Inflammatory macrophage treated with lipopolysaccharide for 1 hour (primary cell): ENCODE measurements around the gene USP3.

Source experiments
- DNase-seq, 2 donors: peaks; one replicate each; pipeline ENCODE4 v3.0.0-alpha.2; 2020 to 2022

USP3 gene

DNA sequence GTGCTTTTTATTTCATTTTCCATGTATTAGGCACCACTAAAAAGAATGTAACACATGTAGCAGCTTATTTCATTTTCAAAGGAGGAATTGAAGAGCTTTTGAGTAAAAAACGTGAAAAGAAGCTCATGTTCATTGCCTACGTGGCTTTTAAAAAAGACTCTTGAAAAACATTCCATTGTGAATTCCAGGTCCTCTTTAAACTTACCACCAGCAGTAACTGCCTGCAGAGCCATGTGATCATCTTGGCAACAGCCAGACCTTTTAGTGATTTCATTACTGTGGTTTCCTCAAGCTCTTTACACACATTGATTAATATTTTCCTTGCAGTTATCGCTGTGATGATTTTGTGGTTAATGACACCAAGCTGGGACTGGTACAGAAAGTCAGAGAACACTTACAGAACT lies 49.0 kb downstream of the USP3 start:
- DNase-seq: peak; percentile 25 to 61

DNA sequence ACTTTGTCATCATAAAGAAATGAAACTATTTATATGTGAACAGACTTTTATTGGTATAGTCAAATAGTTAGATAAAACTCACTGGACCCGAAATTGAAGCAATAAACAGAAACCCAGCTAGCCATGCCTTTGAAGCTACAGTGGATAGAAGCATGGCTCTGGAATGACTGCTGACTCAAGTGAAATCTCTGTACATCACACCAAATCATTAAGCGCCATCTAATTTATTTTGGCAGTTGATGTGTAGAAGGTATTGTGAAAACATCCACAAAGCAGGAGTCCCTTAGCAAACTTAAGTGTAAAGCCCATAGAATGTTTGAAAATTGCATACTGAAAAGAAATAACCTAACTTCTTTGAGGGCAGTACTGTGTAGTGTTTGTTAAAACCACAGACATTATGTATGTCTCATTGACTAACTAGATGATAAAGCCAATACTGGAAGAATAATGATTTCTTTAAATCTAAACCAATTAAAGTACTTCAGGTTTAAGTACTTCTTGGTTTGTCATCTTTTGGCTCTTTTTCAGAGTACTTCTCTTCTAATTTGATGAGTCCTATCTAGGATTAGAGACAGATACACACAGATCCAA lies 50.0 kb downstream of the USP3 start:
- DNase-seq: no peak

DNA sequence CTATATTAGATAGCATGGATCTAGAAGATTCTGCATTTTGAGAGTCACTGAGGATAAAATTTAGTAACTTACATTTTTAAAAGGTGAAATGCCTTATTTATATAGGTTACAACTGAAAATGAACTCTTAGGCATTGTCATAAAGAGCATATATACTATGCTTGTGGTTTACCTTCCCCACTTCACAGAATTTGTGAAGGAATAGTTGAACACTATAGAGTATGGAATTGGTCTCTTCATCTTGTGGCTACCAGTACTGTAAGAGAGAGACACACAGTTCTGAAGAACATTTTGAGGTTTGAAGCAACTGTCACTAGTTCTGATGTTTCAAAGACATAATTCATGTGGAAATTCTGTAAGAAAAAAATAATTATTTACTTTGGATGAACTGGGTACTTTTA lies 51.1 kb downstream of the USP3 start:
- no peak for DNase-seq

DNA sequence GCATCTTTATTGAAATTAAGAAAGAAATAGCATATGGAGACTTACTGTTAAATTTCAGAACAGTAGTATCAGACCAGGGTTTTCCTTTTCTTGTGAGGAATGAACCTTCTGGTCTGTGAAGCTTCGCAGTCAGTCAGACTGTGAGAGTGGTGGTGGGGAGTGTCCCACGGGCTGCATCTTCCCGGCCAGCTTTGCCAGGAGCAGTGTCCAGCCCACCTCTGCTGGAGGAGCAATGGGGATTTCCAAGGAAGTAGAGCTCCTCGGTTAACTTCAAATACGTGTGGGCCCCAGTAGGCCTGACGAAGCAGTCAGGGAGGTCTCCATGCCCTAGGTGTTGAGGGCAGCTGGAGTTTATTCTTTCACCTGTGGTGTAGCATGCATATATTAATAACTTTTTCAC lies 51.9 kb downstream of the USP3 start:
- DNase-seq: no peak

DNA sequence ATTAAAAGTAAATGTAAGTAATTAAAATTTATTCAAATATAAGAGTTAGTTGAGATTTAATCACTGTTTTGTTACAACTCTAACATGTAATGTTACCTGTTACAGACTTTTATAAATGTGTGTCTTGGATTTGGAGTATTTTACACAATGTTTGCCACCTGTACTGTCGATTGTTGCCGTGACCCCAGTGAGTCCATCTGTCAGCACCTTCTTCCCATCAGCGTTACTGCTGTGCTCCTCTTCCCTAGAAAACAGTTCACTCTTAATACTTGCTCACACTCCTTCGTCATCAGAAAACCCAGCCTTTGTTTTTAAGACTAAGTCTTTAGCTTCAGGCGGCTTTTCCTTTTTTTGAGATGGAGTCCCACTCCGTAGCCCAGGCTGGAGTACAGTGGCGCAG lies 52.3 kb downstream of the USP3 start:
- no peak for DNase-seq

DNA sequence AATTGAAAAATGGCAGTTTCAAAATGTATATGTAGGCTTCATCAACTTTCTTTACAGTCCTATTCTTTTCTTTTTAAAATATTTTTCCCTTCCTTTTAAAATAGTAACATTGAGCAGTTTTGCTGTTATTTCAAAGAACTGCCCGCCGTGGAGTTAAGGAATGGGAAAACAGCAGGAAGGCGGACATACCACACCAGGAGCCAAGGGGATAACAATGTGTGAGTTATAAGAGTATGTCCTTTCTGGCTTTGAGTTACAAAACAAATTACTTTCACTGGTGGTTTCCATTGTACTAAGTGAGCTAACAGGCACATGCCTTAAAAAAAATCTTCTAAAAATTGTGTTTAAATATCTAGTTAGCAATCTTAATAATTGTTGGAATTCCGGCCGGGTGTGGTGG lies 55.4 kb downstream of the USP3 start:
- DNase-seq: no peak

DNA sequence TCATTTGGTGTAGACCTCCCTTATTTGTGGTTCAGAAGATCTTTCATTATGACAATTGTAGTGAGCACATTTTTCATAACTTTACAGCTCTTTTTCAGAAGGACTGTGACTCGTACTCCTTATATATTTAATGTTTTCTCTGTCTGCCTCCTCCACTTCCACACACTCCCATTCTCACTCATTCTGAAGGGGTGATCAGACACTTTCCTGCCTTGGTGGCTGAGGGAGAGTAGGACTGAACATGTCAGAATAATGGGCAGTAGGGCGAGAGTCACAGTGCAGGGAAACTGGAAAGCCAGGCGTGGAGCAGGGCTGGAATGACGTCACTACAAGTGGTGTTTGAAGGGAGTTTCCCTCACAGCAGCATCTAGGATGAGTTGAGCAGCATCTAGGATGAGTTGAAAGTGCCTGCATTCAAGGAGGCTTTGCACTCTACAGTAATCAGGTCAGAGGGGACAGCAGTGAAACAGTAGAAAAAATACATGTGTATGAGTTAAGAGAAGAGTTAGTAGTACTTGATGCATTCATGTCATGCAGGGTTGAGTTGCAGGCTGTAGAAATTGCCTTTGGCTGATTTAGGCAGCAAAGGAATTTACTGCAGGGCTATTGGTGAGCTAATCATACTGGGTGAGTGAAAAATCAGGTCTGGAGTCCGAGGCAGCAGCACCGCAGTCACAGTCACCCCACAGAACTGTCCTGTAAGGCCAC lies 56.5 kb downstream of the USP3 start:
- no peak for DNase-seq

DNA sequence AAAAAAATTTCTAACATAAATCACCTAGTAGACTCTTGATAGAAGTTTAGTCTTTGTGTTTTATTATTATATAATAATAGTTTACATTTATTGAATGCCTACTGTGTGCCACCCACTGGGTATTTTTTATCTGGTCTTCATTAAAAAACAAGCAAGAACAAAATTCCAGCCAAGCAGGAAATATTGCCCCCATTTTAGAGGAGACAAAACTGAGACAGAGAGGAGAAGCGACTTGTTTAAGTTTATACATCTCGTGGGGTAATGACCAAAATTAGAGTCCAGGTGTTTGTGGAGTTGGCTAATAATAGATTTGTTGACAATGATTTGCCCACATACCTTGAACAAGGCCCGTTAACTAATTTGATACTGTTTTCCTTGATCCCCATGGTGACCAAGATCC lies 59.7 kb downstream of the USP3 start:
- no peak for DNase-seq

DNA sequence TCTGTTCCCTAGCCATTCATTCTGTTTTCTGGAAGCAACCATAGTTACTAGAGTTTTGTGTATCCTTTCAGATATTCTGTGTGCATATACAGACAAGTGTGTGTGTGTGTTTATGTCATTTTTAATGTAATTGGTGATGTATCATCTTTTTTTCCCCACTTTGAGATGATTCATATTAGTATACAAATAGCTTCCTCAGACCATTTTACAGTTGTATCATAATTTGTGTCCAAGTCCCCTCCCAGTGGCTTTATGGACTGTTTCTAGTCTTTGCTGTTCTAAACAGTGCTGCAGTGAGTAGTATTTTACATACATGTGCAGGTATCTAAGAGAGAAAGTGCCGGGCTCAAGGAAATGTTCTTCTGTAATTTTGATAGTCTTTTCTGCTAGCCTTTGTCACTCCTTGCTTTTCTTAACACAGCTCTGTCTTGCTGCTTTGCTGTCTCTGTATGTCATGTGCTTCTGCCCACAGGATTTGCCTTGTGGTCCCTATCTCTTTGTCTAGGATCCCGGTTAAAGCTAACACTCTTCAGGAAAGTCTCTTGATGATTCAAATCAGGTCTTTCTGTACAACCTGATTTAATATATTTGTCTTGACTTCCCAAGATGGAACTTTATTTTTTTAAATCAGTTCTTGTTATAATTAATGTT lies 61.3 kb downstream of the USP3 start:
- DNase-seq: peak in 1 of 2 donors; percentile 23

DNA sequence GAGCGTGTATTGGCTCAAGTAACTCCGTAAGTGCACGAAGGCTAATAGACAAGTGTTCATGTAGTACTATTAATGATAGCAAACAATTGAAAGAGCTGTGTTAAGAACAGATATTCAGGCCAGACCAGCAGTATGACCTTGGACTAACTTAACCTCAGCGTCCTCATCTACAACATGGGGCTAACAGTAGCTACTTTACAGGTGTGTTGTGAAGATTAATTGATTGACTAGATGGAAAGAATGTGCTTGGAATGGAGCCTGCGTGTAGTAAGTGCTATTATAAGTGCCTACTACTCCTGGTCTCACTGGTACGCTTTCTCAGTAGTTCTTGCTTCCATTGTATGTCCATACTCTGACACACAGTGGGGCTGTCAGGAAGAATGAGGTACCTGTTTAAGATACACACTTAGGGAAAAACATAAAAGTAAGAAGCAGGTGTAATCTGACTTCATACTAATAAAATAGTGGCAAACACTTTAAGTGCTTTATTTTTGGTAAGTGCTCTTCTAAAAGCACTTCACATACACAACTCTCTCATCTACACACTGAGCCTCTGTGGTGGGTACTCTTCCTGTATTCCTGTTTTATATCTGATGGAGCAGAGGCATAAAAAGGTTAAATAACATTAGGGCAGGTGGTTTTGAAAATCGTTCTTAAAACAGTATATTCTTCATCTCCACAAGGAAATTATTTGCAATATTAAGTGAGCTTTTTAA lies 68.5 kb downstream of the USP3 start:
- DNase-seq: no peak

DNA sequence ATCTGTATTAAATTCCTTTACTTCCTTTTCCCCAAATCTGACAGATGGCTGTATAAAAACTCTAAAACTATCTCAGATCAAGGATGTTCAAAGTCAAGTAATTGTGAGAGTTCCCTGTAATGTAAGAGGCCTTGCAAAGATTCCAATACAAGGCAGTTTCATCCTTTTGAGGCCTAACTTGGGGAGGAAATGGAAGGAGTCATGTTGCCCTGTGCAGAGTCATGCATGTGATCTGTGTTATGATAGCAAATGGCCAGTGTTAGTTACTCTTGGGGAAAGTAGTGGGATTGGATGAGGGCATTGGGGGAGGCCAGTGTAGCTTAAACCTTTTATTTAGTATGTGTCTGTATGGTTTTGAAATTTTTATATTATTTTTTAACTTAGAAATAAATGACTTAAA lies 69.1 kb downstream of the USP3 start:
- DNase-seq: no peak

DNA sequence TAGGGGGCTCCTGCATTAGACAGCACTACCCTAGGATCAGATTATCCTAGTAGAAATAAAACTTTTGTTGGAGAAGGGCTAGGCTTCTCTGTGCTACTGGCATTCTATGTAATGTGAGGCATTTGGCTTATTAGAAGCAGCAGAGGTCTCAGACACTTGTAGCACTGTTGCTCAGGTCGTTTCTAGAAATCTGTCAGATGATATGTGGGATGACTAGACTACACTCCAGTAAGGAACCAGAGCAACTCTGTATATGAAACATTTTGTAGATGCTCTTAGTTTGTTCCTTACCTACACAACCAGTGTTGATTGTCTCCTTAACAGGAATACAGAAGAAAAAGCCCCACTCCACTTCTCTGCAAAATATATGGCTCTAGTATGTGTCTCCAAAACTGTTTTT lies 70.9 kb downstream of the USP3 start:
- DNase-seq: no peak

DNA sequence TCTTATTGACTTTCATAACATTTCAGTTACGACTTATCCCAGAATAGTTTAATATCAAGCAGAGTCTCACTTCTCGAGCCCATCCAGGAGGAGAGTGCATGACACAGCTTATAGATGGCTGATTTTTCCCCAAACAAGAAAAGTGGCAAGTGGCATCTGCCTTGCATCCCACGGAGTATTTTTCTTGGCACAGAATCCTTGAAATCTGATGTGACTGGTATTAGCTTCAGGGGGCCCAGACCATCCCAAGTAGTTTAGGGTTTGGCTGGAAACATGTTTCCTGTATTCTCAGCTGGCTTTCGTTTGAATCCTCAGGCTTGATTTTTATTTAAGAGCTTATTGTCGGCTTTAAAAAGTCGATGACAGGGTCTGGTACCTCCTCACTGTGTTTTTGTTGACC lies 72.0 kb downstream of the USP3 start:
- no peak for DNase-seq

DNA sequence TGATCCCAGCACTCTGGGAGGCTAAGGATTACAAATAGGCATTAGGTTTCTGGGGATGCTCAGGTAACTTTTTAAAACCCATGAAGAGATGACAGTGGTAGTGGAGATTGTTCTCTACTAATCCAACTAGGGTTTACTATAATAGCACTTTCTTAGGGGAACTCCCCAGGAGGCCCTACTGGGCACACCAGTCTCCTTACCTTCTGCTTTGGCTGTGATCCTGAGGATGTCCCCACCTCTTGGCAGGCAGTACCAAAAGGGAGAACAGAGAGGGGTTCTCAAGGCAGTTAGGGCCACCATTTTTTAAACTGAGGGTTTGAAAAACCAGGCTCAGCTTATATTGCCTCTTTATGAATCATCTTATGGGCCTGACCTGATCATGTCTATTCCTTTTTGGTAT lies 77.8 kb downstream of the USP3 start:
- no peak for DNase-seq

DNA sequence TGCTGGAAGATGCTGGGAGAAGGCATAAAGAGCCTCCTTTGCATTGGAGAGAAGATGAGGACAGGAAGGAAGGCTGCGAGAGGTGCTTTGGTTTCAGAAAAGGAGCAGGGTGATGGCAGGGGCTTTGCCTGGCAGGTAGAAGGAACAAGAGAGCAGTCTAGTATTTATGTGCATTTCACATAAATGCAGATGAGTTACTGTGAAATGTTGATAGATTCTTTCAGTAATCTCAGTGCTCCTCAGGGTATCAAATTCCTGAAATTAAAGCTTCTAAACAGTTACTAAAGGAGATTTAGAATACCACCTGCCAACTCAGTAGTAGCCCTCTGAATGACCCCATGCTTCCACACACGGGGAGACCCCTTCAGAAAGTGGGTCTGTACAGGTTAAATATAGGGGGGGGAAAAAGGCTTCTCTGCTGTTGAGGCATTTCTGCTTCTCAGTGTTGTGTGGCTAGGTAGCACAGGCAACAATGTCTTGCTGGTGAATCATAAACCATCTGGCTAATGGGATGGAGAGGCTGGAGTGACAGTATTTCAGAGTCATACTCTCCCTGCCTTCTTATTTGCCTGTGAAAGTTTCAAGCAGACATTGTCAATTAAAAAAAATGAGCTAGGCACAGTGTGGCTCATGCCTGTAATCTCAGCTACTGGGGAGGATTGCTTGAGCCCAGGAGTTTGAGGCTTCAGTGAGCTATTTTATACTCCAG lies 78.5 kb downstream of the USP3 start:
- no peak for DNase-seq

DNA sequence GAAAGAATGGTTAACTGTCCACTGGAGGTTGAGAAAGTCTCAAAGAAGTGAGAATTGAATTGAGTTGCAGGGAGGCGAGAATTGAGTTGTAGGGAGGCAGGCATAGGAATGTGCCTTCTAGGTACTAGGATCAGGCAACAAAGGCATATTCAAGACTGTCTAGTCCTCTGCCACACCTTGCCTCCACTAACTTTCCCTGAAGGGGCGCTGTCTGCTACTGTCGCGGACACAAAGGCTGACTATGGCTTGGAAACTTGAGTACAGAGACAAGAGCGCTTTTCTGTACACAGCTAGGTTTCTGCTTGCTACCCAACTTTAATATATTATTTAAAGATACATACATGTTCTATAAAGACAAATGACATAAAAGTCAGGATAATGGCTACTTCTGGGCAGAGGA lies 82.4 kb downstream of the USP3 start:
- no peak for DNase-seq

DNA sequence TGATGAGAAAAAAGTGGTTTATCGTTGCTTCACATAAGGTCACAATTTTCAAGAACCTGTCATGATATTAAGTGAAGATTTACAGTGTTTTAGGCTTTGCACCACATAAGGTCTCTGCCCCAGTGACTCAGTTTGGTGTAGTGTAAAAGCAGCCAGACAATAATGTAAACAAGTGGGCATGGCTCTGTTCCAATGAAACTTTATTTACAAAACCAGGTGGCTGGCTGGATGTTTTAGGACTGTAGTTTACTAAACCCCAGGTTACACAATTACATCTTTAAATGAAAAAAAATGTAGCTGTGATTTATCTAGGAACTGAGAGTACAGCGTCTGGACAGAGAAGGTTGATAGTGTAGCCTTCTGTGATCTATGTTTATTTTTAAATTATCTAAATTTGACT lies 83.1 kb downstream of the USP3 start:
- no peak for DNase-seq

DNA sequence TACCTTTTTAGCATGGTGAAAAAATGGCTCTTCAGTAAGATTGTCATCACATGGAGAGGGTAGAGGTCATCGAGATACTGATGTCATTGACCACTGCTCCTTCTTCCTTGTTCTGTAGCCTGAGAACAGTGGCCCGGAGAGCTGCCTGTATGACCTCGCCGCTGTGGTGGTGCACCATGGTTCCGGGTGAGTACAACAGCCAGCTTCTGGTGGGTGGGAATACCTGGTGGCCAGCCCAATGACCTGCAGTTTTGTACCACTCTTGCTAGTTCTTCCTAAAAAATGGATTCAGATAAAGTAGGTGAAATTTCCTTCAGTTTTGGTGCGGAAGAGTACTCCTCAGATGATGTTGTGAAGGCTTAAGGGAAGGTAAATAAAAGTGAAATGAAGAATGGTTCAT lies 84.4 kb downstream of the USP3 start:
- DNase-seq: no peak

DNA sequence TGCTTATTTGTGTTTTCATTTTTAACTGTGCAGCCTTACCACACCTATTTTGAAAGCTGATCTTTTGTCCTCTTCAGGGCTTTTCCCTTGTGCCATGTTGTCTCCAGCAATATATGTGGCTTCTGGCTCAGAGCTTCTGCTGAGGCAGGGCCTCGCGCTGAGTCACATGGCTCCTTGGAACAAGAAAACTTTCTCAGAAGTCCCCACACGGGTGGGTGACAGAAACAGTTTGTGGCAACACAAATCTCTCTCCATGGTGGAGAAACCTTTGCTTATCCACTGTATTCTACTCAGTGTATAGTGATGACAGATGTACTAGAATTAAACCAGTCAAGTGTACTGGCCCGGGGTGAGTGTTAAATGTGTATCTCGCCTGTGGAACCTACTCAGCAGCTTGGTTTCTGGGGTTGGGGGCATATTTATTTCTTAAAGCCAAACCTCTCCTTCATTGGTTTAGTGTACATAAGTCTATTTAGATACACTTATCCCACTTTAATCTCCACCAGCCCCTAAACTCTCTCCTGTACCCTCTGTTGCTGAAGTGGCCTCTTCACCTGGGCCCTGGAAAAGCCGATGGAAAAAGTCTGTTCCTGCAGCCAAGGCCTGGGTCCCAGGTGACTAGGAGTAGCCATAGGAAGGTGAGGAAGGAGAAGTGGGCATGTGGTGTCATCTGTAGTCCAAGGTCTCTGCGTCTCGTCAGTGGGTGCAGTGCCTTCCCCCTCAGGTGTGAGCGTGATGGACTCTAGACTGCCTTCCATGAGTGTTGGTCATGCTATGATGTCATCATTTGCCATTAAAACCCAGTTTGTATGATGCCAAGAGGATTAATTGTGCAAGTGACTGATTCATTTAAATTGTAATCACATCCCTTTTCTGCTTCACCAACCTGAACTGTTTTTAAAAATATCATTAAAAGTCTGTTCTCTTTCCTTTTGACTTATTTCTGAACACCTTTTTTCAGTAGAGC lies 89.6 kb downstream of the USP3 start:
- DNase-seq: no peak

DNA sequence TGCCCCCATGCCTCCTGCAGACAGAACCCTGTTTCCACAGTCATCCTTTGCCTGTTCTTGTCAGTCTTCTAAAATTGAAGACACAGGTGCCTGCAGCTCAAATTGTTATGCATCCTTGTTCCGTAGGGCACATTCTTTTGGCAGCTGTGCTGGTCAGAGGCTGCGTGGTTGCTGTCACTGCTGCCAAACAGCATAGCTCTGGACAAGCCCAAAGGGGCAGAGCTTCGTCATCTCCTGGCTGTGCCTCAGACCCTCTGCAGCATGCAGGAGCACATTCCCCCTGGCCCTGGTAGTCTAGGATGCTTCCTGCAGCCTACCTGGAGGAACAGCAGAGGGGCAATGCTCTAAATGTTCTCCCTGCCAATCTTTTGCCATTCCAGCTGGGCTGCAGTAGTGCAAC lies 90.7 kb downstream of the USP3 start:
- DNase-seq: no peak

DNA sequence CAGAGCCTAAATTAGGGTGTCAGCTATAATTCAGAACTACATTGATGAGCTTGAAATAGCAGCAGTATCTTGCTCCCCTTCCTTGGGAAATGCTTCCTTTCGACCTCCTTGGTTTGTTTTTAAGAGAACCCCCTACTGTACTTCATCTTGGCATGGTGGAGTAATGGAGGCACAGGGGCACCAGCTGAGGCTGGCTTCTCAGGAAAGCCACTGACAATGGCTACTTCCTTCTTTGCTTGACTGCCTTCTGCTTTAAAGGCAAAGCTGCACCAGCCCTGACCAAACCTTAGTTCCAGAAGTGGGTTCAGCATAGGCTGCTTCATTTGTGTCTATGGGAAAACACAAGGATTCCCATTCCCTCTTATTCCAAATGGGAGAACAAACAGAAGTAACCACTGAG lies 91.3 kb downstream of the USP3 start:
- no peak for DNase-seq

DNA sequence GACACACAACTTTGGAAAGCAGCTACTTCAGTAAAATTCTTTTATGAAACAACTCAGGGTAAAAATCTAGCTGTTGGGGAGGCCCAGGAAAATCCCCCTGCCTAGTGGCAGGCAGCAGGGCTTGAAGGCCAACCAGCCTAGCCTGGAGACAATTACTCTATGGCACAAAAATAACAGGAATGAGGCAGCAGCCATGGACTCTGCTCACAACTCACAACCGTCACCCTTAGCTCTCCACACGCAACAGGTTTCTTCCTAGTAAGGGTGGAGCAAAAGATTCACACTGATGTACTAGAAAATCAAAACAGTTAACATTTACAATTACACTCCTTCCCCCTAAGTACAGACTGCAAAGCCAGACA lies 92.3 kb downstream of the USP3 start:
- DNase-seq: no peak
